Measurements from ENCODE around the gene PRL.

DNA sequence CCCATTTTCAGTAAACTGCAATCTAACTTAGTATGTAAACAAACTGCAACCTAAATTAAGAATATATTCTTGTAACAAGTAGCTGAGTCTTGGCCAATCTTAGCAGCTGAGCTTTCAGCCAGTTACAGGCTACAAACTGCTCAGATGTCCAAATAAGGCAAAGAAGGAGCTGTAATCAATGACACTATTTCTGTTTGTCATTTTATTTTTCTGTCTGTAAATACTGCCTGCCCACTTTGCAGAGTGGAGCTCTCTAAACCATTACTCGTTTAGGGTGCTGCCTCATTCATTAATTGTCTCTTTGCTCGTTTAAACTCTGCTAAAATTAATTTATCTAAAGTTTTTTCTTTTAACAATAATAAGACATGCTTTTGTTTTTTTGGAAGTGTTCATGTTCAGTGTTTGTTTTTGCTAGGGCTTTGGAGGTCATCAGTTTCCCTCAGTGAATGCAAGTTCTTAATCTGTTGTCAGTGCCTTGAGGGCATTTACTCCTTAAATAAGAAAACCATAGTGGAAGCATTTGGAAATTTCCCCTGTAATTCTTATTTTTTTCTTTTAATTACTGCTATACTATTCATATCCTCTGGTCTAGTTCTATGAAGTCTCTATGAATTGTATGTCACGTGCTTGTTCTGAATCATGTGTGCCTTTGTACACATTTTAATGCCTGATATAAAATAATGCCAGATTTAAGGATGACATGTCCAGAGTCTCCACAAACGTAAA, 3.6 kb upstream of the PRL start:
- TF ChIP-seq, protein P1, sequence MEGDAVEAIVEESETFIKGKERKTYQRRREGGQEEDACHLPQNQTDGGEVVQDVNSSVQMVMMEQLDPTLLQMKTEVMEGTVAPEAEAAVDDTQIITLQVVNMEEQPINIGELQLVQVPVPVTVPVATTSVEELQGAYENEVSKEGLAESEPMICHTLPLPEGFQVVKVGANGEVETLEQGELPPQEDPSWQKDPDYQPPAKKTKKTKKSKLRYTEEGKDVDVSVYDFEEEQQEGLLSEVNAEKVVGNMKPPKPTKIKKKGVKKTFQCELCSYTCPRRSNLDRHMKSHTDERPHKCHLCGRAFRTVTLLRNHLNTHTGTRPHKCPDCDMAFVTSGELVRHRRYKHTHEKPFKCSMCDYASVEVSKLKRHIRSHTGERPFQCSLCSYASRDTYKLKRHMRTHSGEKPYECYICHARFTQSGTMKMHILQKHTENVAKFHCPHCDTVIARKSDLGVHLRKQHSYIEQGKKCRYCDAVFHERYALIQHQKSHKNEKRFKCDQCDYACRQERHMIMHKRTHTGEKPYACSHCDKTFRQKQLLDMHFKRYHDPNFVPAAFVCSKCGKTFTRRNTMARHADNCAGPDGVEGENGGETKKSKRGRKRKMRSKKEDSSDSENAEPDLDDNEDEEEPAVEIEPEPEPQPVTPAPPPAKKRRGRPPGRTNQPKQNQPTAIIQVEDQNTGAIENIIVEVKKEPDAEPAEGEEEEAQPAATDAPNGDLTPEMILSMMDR (IDR thresholded peaks at IDR 0.05): no peak
- no peak for TF ChIP-seq POLR2A (IDR thresholded peaks at IDR 0.05)

Data from heart left ventricle (tissue), 13 donors.